ENCODE measurements around the gene CCR6.
"Not testable (repeated sequence)": the region's sequence is repeated elsewhere in the genome, so short reads cannot be mapped to it uniquely, and the experiment has no call there.

GRCh38 chr6:167181351-167181750 lies 58.5 kb downstream of the CCR6 start:
- not testable (repeated sequence) for TF ChIP-seq REST (IDR thresholded peaks at IDR 0.05; ENCODE audit: low read depth, low read length); CTCF (IDR thresholded peaks at IDR 0.05 in 2 of 3, conservative IDR thresholded peaks at IDR 0.05 in 1 of 3; ENCODE audit: control insufficient read depth in 2 of 3, extremely low read depth in 1 of 3, insufficient read depth in 1 of 3, low read depth in 3 of 3, low read length in 3 of 3); ZNF592 (IDR thresholded peaks at IDR 0.05); RCOR1 (conservative IDR thresholded peaks at IDR 0.05; ENCODE audit: low read depth, low read length); EZH2 (IDR thresholded peaks at IDR 0.05; ENCODE audit: borderline replicate concordance, control insufficient read depth, low read depth, low read length); POLR2AphosphoS5 (IDR thresholded peaks at IDR 0.05; ENCODE audit: low read length); RFX5 (IDR thresholded peaks at IDR 0.05; ENCODE audit: low read depth, low read length); CHD2 (IDR thresholded peaks at IDR 0.05; ENCODE audit: borderline replicate concordance, low read depth, low read length); MYC (IDR thresholded peaks at IDR 0.05; ENCODE audit: insufficient read depth, insufficient read length, insufficient replicate concordance, low read length, severe bottlenecking); TBL1XR1 (IDR thresholded peaks at IDR 0.05; ENCODE audit: low read depth, low read length); CBX5 (IDR thresholded peaks at IDR 0.05; ENCODE audit: low read depth)

Data from GM12878 (cell line).